IMR-90 (cell line): ENCODE measurements around the gene INSL3. TPM values are rescaled to one million over a fixed set of nuclear protein-coding genes. Genes with fewer than 3 reads are reported as not detected.

Source experiments
- ATAC-seq: fragments of 200-7000 bp; cut with Tn5 transposase; 2 replicates; pipeline ENCODE4 v1.9.1; 2020; ENCODE audit warnings: low read depth, mild to moderate bottlenecking, moderate library complexity
- BruUV-seq: library from RNA; stranded (reverse); fragments of 400-500 nt; replicated peaks from 2 replicates; lab custom pipeline; 2021; lab: Mats Ljungman, UMichigan
- CTCF ChIA-PET: fragments of 300-600 bp; formaldehyde crosslinking; extraction: SDS; loops from one replicate; lab custom pipeline; 2021; ENCODE audit warnings: antibody characterized with exemption; lab: Yijun Ruan, JAX
- POLR2A ChIA-PET: fragments of 300-600 bp; sonication (Branson Sonifier 250); formaldehyde crosslinking; loops from one replicate; lab custom pipeline; 2022; ENCODE audit warnings: antibody characterized with exemption; ENCODE audit not compliant: unreplicated experiment; lab: Charles Lee
- DNase-seq: peaks from one replicate; pipeline ENCODE4 v3.0.0; 2013
- H2AFZ ChIP-seq: replicated peaks from 2 replicates; pipeline ENCODE3; 2013; ENCODE audit warnings: low read length, mild to moderate bottlenecking; ENCODE audit not compliant: poor library complexity
- H2AK5ac ChIP-seq: 2 replicates; pipeline ENCODE4 v1.6.1; 2013; ENCODE audit warnings: low read depth, low read length, inconsistent platforms
- H2AK9ac ChIP-seq: replicated peaks from 2 replicates; pipeline ENCODE3; 2013; ENCODE audit warnings: mild to moderate bottlenecking, low read depth, low read length, moderate library complexity; ENCODE audit not compliant: poor library complexity
- H2BK120ac ChIP-seq: 2 replicates; pipeline ENCODE4 v1.6.1; 2013; ENCODE audit warnings: low read depth, low read length, inconsistent platforms
- H2BK15ac ChIP-seq: 3 replicates; pipeline ENCODE4 v1.6.1; 2013; ENCODE audit warnings: low read depth, low read length, inconsistent platforms
- H2BK20ac ChIP-seq: 2 replicates; pipeline ENCODE4 v1.6.1; 2013; ENCODE audit warnings: low read depth, mild to moderate bottlenecking, inconsistent platforms, low read length, moderate library complexity
- H2BK5ac ChIP-seq: 2 replicates; pipeline ENCODE4 v1.6.1; 2013; ENCODE audit warnings: mild to moderate bottlenecking, low read depth, low read length, inconsistent platforms; ENCODE audit not compliant: poor library complexity, severe bottlenecking
- H3K14ac ChIP-seq: replicated peaks from 2 replicates; pipeline ENCODE4 v1.6.1; 2013; ENCODE audit warnings: low read depth, low read length, inconsistent platforms
- H3K18ac ChIP-seq: 2 replicates; pipeline ENCODE4 v1.6.1; 2013; ENCODE audit warnings: low read depth, low read length, control low read depth
- H3K23ac ChIP-seq: 2 replicates; pipeline ENCODE4 v1.6.1; 2013; ENCODE audit warnings: low read depth, low read length, inconsistent platforms
- H3K27ac ChIP-seq: 2 replicates; pipeline ENCODE4 v1.5.1; 2013; ENCODE audit warnings: mild to moderate bottlenecking, control low read depth, low read length; ENCODE audit not compliant: insufficient read depth
- H3K27me3 ChIP-seq: 2 replicates; pipeline ENCODE4 v1.6.1; 2013; ENCODE audit warnings: low read length; ENCODE audit not compliant: control insufficient read depth, insufficient read depth
- H3K36me3 ChIP-seq: 2 replicates; pipeline ENCODE4 v1.6.1; 2013; ENCODE audit warnings: low read length, mixed read lengths; ENCODE audit not compliant: control insufficient read depth, insufficient read depth
- H3K4ac ChIP-seq: 2 replicates; pipeline ENCODE4 v1.6.1; 2013; ENCODE audit warnings: low read depth, low read length, inconsistent platforms
- H3K4me1 ChIP-seq: 2 replicates; pipeline ENCODE4 v1.6.1; 2013; ENCODE audit warnings: low read length, mixed read lengths; ENCODE audit not compliant: control insufficient read depth, insufficient read depth
- H3K4me2 ChIP-seq: 2 replicates; pipeline ENCODE4 v1.6.1; 2013; ENCODE audit warnings: low read depth, mild to moderate bottlenecking, control low read depth, low read length, moderate library complexity
- H3K4me3 ChIP-seq: 2 replicates; pipeline ENCODE4 v1.5.1; 2013; ENCODE audit warnings: low read depth, mild to moderate bottlenecking, control low read depth, low read length, moderate library complexity; ENCODE audit not compliant: insufficient read depth
- H3K56ac ChIP-seq: 2 replicates; pipeline ENCODE4 v1.6.1; 2013; ENCODE audit warnings: low read length, inconsistent platforms; ENCODE audit not compliant: insufficient read depth; ENCODE audit errors: extremely low read depth
- H3K79me1 ChIP-seq, 2 experiments: 2 replicates each; pipeline ENCODE4 v1.6.1; 2013; ENCODE audit warnings: low read length in 2 of 2, inconsistent platforms in 1 of 2, low read depth in 1 of 2
- H3K9ac ChIP-seq: 2 replicates; pipeline ENCODE4 v1.6.1; 2013; ENCODE audit warnings: low read depth, low read length, control low read depth
- H3K9me1 ChIP-seq: 2 replicates; pipeline ENCODE4 v1.6.1; 2013; ENCODE audit warnings: low read length, inconsistent platforms; ENCODE audit not compliant: insufficient read depth
- H3K9me3 ChIP-seq: 2 replicates; pipeline ENCODE4 v1.6.1; 2013; ENCODE audit warnings: low read length; ENCODE audit not compliant: control insufficient read depth, insufficient read depth
- H4K20me1 ChIP-seq: 2 replicates; pipeline ENCODE4 v1.6.1; 2013; ENCODE audit warnings: low read length, inconsistent platforms; ENCODE audit not compliant: insufficient read depth
- H4K5ac ChIP-seq: 2 replicates; pipeline ENCODE4 v1.6.1; 2013; ENCODE audit warnings: mild to moderate bottlenecking, low read depth, low read length, control low read depth
- H4K8ac ChIP-seq, 2 experiments: 2 replicates each; pipeline ENCODE4 v1.6.1; 2013; ENCODE audit warnings: low read depth in 2 of 2, low read length in 2 of 2, control low read depth in 1 of 2, inconsistent platforms in 1 of 2
- H4K91ac ChIP-seq: 2 replicates; pipeline ENCODE4 v1.6.1; 2013; ENCODE audit warnings: low read depth, low read length, inconsistent platforms; ENCODE audit not compliant: insufficient read depth
- BHLHE40 ChIP-seq: fragments of 150-350 bp; IDR thresholded peaks from 2 replicates; pipeline ENCODE4 v1.6.1; 2016; ENCODE audit warnings: mild to moderate bottlenecking, low read depth, low read length
- CEBPB ChIP-seq: IDR thresholded peaks from 2 replicates; pipeline ENCODE4 v1.6.1; 2012; ENCODE audit warnings: low read depth, low read length, improper control_type of control experiment
- CHD1 ChIP-seq: IDR thresholded peaks from 2 replicates; pipeline ENCODE4 v1.6.1; 2012; ENCODE audit warnings: low read depth, low read length, improper control_type of control experiment
- ELK1 ChIP-seq: fragments of 150-350 bp; IDR thresholded peaks from 2 replicates; pipeline ENCODE4 v1.6.1; 2016; ENCODE audit warnings: low read depth, mild to moderate bottlenecking, low read length, moderate library complexity, borderline replicate concordance
- FOS ChIP-seq: fragments of 150-350 bp; IDR thresholded peaks from 2 replicates; pipeline ENCODE4 v1.6.1; 2016; ENCODE audit warnings: low read depth, low read length
- MXI1 ChIP-seq: IDR thresholded peaks from 2 replicates; pipeline ENCODE4 v1.6.1; 2012; ENCODE audit warnings: low read depth, mild to moderate bottlenecking, low read length, moderate library complexity, borderline replicate concordance
- NFE2L2 ChIP-seq: fragments of 150-350 bp; IDR thresholded peaks from 2 replicates; pipeline ENCODE4 v1.6.1; 2016; ENCODE audit warnings: low read depth, mild to moderate bottlenecking, low read length
- POLR2A ChIP-seq: IDR thresholded peaks from 2 replicates; pipeline ENCODE4 v1.6.1; 2012; ENCODE audit warnings: mild to moderate bottlenecking, low read depth, low read length
- USF2 ChIP-seq: fragments of 150-350 bp; IDR thresholded peaks from 2 replicates; pipeline ENCODE4 v1.6.1; 2017; ENCODE audit warnings: mild to moderate bottlenecking, antibody characterized with exemption, low read length, low read depth
- WGBS, 2 experiments: methylation state at CpG; one replicate each; pipeline versions ENCODE4 v1.1.5 to v1.1.7; 2013; ENCODE audit warnings: missing lambda C conversion rate in 2 of 2; ENCODE audit not compliant: insufficient read length in 1 of 2; ENCODE audit errors: extremely low coverage in 2 of 2; 5-methylcytosine and 5-hydroxymethylcytosine counted together
- dilution Hi-C: fragments of 300-500 bp; cut with HindIII; formaldehyde crosslinking; loops from one replicate; pipeline ENCODE4 v1.14.3; 2018; ENCODE audit warnings: low sequenced_read_pairs; ENCODE audit not compliant: unreplicated experiment
- in situ Hi-C: fragments of 300-500 bp; cut with MboI; formaldehyde crosslinking; loops from 3 replicates; pipeline ENCODE4 v1.14.3; 2019; ENCODE audit warnings: low sequenced_read_pairs, inconsistent platforms, mixed read lengths
- intact Hi-C: fragments of 100-400 bp; cut with micrococcal nuclease; formaldehyde crosslinking; loops from 2 replicates; pipeline ENCODE4 v1.10.0; 2022
- polyA plus RNA-seq, 3 experiments: library from polyadenylated mRNA; depleted of rRNA; stranded (reverse); fragments of >200 nt; gene quantifications; 2 replicates each; pipeline ENCODE4 v1.2.3, GENCODE V29; 2012; ENCODE audit warnings: low replicate concordance in 1 of 3
- total RNA-seq: library from RNA; depleted of rRNA; stranded (reverse); fragments of >200 nt; gene quantifications from 2 replicates; pipeline ENCODE4 v1.2.3, GENCODE V29; 2012
- TF ChIP-seq, protein P1 (sequence below): conservative IDR thresholded peaks from 2 replicates; pipeline ENCODE4 v1.5.1; 2012; ENCODE audit warnings: mild to moderate bottlenecking, low read depth, low read length, improper control_type of control experiment

INSL3 gene
- total and polyA plus RNA-seq, 2 of the 4 experiments (the other 2 are of a cell fraction) = not detected

GRCh38 chr19:17841810-17842662 lies 20.7 kb upstream of the INSL3 start (continued):
- TF ChIP-seq ELK1 (no peak), CEBPB (no peak)

GRCh38 chr19:17841371-17841809 lies 20.1 kb upstream of the INSL3 start:
- in situ Hi-C loops = no loop called here
- Histone ChIP-seq H3K4ac (no peak overlapping the region), H2BK15ac (no peak overlapping the region), H2BK20ac (no peak overlapping the region), H2BK120ac (no peak overlapping the region), H3K4me1 (peaks cover 4% of the 10 kb centered on the region), H4K20me1 (no peaks in the 10 kb centered on the region), H4K91ac (no peak overlapping the region), H3K9ac (no peak overlapping the region), H2AFZ (peak overlapping the region; percentile 88), H3K4me3 (no peak overlapping the region; the same call in 1 of the 2 replicates), H3K36me3 (no peaks in the 10 kb centered on the region), H2AK5ac (no peak overlapping the region), H3K23ac (no peak overlapping the region), H3K14ac (no peak overlapping the region), H3K79me1 (no peaks in the 10 kb centered on the region), H4K5ac (no peak overlapping the region), H4K8ac (no peak overlapping the region), H3K9me3 (no peaks in the 10 kb centered on the region), H3K9me1 (no peaks in the 10 kb centered on the region), H3K56ac (no peak overlapping the region), H3K27ac (no peak overlapping the region), H3K27me3 (peaks cover 14% of the 10 kb centered on the region; the same call in 1 of the 2 replicates), H2AK9ac (no peak overlapping the region), H3K18ac (no peak overlapping the region), H2BK5ac (no peak overlapping the region), H3K4me2 (peak overlapping the region; percentile 23)
- dilution Hi-C loops = no loop called here
- ChIA-PET CTCF (no interaction called here), POLR2A (no interaction called here)
- intact Hi-C loops = no loop called here
- no peak for DNase-seq
- BruUV-seq = no TSS peak
- ATAC-seq = peak; percentile 3
- WGBS, 2 experiments = 26% methylated on average over 13 of the region's 30 CpGs; no CpG with 5 or more reads in 1 of the 2 experiments
- TF ChIP-seq POLR2A = no peak
- TF ChIP-seq, protein P1, sequence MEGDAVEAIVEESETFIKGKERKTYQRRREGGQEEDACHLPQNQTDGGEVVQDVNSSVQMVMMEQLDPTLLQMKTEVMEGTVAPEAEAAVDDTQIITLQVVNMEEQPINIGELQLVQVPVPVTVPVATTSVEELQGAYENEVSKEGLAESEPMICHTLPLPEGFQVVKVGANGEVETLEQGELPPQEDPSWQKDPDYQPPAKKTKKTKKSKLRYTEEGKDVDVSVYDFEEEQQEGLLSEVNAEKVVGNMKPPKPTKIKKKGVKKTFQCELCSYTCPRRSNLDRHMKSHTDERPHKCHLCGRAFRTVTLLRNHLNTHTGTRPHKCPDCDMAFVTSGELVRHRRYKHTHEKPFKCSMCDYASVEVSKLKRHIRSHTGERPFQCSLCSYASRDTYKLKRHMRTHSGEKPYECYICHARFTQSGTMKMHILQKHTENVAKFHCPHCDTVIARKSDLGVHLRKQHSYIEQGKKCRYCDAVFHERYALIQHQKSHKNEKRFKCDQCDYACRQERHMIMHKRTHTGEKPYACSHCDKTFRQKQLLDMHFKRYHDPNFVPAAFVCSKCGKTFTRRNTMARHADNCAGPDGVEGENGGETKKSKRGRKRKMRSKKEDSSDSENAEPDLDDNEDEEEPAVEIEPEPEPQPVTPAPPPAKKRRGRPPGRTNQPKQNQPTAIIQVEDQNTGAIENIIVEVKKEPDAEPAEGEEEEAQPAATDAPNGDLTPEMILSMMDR = no peak
- TF ChIP-seq CEBPB = no peak
- TF ChIP-seq MXI1 = no peak
- no peak for TF ChIP-seq CHD1
- TF ChIP-seq BHLHE40 = no peak
- TF ChIP-seq NFE2L2 = no peak
- TF ChIP-seq USF2 = no peak
- TF ChIP-seq FOS = no peak
- no peak for TF ChIP-seq ELK1
